Omental fat pad (tissue), 4 donors: ENCODE data around the gene PNMA1. TPM values are rescaled to one million over a fixed set of nuclear protein-coding genes. Genes with fewer than 3 reads are reported as not detected.

Source experiments
- ATAC-seq: fragments of 150-250 bp; one replicate; pipeline ENCODE4 v1.9.1; 2016; ENCODE audit warnings: mild to moderate bottlenecking, moderate library complexity; ENCODE audit not compliant: low FRiP score
- DNase-seq: peaks from one replicate; pipeline ENCODE4 v3.0.0-alpha.2; 2019; ENCODE audit warnings: low spot score
- total RNA-seq, 4 donors: library from RNA; depleted of rRNA; stranded (reverse); fragments of >200 nt; gene quantifications; one replicate each; pipeline ENCODE4 v1.1.0, GENCODE V29; 2016
- TF ChIP-seq, protein P1 (sequence below), 3 donors: fragments of 450-650 bp; IDR thresholded peaks; one replicate each; pipeline ENCODE4 v1.5.1; 2016 to 2017; ENCODE audit warnings: antibody characterized with exemption in 3 of 3, mild to moderate bottlenecking in 3 of 3, moderate library complexity in 2 of 3

The PNMA1 gene
- total RNA-seq, 4 donors from 2014 or later: 14.8 to 22.6 (median 20.1) TPM

DNA sequence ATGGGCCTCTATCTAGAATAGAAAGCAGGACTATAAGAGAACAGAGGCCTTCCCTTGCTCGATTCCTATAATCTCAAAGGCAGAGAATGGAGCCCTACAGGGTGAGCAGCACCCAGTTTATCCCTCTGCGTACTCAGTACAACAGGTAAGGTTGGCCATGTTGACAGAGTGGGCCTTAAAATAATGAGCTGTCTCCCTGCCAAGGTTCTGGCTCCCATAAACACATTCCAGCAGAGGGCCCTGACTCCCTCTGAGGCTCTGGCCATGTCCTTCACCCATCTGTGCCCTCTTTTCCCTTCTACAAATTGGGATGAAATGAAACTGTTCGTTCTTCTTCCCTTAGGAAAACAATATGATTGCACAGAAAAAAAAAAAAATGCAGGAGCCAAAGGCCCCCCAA is 16.9 kb upstream of the PNMA1 start:
- peak; percentile 11 for DNase-seq
- TF ChIP-seq, protein P1, sequence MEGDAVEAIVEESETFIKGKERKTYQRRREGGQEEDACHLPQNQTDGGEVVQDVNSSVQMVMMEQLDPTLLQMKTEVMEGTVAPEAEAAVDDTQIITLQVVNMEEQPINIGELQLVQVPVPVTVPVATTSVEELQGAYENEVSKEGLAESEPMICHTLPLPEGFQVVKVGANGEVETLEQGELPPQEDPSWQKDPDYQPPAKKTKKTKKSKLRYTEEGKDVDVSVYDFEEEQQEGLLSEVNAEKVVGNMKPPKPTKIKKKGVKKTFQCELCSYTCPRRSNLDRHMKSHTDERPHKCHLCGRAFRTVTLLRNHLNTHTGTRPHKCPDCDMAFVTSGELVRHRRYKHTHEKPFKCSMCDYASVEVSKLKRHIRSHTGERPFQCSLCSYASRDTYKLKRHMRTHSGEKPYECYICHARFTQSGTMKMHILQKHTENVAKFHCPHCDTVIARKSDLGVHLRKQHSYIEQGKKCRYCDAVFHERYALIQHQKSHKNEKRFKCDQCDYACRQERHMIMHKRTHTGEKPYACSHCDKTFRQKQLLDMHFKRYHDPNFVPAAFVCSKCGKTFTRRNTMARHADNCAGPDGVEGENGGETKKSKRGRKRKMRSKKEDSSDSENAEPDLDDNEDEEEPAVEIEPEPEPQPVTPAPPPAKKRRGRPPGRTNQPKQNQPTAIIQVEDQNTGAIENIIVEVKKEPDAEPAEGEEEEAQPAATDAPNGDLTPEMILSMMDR (IDR thresholded peaks at IDR 0.05): no peak
- ATAC-seq: no peak

DNA sequence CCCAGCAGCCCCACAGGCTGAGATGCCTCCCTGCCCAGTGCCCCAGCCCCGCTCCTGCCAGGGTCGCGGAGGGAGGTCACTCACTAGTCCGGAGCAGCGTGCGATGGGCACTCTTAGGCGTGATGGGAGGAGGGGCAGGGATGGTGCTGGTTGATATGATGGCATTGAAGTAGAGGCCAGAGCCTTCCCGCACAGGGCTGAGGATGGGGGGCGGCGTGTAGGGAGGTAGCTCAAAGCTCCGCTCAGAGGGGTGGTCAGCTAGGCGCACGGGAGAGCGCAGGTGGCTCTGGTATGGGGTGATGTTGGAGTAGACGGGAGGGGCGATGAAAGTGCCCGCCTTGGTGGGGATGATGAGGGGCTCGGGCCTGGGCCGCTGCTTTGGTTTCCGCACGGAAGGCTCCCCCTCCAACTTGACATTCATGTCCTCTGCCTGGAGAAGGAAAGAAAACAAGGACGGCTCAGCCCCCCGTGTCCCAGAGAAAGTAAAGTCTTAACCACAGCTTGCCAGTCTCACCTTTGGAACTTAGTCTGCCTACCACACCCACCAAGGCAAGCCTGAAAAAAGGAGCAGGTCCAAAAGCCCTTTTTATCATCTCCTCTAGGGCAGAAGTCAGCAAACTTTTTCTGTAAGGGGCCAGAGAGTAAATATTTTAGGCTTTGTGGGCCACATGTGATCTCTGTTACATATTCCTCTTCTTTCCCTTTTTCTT is 15.5 kb upstream of the PNMA1 start:
- ATAC-seq (no peak), DNase-seq (peak; percentile 21)
- TF ChIP-seq, protein P1 (IDR thresholded peaks at IDR 0.05): no peak

DNA sequence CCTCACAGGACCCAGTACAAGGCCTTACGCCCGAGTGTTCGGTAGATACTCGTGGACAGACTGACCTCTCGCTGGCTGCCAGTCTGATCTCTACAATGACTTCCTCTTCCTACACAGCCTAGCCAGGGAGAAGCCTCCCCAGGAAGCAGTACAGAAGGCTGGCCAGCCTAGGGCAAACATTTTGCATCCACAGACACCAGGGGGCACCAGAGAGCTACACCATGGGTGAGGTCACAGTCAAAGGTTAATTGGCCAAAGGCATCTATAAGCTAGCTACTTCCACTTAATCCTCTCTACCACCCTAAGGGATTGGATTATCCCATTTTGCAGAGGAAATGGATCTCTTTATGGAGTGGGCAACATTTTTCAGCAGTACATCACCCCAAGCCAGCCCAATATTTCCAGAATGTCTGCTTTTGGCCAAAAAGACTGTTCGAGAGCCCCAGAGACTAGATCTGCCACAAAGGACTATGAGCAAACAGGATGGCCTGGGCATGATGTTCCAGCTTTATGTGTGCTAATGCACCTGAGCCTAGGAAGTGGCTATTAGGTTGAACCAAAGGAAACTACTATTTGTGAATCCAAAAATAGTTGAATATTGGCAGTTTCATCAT is 14.6 kb upstream of the PNMA1 start:
- TF ChIP-seq, protein P1 (IDR thresholded peaks at IDR 0.05): peak in 2 of 3 donors; percentile 41 to 95
- DNase-seq (peak; percentile 84), ATAC-seq (peak; percentile 51)

DNA sequence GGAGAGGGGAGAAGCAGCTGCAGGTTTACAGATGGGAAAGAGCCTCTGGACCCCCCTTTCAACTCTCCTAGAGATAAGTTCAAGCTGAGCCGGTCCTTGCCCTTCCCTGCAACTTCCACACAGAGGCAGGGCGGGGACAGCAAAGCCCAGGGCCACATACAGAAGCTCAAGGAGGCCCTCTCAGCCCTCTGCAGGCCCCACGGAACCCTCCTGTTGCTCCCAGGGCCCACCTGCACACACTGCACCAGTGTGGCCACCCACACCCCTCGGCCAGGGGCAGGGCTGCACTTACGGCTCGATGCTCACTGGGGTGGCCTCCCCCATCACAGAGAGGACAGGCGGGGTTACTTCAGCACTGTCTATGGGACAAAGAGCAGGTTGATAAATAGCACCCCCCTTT is 13.0 kb upstream of the PNMA1 start:
- TF ChIP-seq, protein P1 (IDR thresholded peaks at IDR 0.05): no peak
- ATAC-seq: no peak
- no peak for DNase-seq

DNA sequence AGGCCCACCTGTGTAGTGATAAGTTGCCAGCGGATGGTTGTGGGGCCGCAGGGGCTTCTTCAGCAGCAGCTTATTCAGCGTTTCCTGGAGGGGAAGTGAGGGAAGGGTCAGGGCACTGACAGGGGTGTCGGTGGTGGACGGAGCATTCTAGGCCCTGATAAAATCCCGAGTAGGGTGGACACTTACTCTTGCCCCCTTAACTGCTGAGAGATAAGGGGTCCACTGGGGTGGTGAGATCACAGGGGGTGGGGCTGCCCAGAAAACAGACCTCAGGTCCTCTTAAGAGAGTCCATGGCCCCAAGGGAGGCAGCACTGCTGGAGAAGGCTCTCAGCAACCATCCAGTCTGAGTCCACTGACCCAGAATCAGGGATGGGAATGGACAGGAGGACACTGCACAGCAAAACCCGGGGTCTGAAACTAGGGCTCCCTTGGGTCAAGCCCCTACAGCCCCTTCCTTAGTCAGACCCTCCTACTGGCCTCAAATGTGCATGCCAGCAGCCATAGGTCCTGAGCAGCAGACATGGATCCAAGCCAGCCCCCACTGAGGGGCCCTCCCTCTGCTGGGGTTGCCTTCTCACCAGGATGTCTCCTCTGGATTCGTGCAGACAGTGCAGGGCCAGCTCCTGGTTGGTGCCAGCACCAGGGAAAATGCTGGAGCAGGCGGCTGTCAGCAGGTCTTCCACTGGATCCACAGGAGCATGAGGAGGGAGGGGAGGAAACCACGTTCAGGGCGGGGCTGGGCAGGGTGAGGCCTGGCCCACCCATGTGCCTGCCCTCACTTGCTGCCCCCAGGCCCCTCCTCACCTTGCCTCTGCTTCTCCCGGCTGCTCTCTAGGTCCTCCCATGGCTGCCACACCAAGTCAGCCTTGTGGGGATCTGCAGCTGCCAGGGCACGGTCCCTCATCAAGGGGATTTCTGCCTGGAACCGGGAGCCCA is 12.1 kb upstream of the PNMA1 start:
- DNase-seq (no peak), ATAC-seq (no peak)
- TF ChIP-seq, protein P1 (IDR thresholded peaks at IDR 0.05): no peak

DNA sequence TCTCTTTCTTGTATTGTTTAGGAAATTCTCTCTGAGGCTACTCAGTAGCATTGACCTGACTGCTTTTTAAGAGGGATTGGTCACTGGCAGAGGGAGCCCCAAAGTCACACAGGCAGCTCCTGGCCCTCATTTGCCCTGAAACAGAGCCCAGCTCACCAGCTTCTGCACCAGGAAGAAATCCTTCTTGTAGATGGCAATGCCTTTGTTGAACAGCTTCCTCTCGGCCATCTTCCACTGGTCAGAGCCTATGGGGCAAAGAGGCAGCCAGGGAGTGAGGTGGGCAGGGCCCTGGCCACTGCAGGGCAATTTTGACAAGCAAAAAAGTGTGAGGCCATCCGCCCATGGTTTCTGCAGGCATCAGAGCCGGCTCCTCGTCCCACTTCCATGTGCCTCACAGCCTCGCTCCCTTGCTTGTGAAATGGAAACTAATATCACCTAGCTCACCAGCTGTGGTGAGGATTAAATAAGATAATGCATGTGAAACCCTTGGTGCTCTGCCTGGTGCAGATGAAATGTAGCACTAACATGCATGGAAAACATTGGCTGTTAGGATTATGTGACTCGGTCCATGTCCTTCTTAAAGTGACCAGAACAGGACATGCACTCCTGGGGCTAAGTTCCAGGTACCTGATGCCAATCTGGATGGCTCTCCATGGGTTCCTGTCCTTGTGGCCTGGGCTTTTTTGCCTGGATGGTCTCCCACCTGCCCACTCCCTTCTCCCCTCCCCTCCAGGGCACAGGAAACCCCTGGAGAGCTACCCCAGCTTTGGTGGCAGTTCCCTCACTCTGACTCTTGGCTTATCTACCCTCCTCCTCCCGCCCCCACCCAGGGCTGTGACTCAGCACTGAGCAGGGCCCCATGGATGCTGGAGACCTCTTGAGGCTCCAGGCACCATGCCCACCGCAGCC is 11.2 kb upstream of the PNMA1 start:
- no peak for ATAC-seq
- DNase-seq: no peak
- TF ChIP-seq, protein P1 (IDR thresholded peaks at IDR 0.05): no peak
